Type B pancreatic cell (in vitro differentiated cells): ENCODE measurements around the gene TMEM236. TPM values are rescaled to one million over a fixed set of nuclear protein-coding genes. Genes with fewer than 3 reads are reported as not detected.

Experiments
- DNase-seq: peaks from one replicate; pipeline ENCODE4 v3.0.0; 2021; ENCODE audit warnings: mixed read lengths; ENCODE audit not compliant: unreplicated experiment; ENCODE audit errors: extremely low spot score
- H3K27ac Mint-ChIP-seq: 2 replicates; pipeline ENCODE4 v1.8.0; 2021; ENCODE audit warnings: mild to moderate bottlenecking, mixed read lengths
- H3K27me3 Mint-ChIP-seq: 2 replicates; pipeline ENCODE4 v1.8.0; 2021; ENCODE audit warnings: mixed read lengths
- H3K36me3 Mint-ChIP-seq: 2 replicates; pipeline ENCODE4 v1.8.0; 2021; ENCODE audit warnings: mixed read lengths
- H3K4me1 Mint-ChIP-seq: one replicate; pipeline ENCODE4 v1.8.0; 2021; ENCODE audit warnings: mixed read lengths; ENCODE audit not compliant: unreplicated experiment
- H3K4me3 Mint-ChIP-seq: 2 replicates; pipeline ENCODE4 v1.8.0; 2021; ENCODE audit warnings: mild to moderate bottlenecking, mixed read lengths
- H3K9me3 Mint-ChIP-seq: 2 replicates; pipeline ENCODE4 v1.8.0; 2021; ENCODE audit warnings: mixed read lengths
- CTCF ChIP-seq: fragments of 200-600 bp; sonication (generic); conservative IDR thresholded peaks from 2 replicates; pipeline ENCODE4 v1.5.0; 2021; ENCODE audit warnings: antibody characterized with exemption, mild to moderate bottlenecking
- total RNA-seq: library from RNA; stranded (reverse); gene quantifications from 2 replicates; pipeline ENCODE4 v1.2.1, GENCODE V29; 2021; ENCODE audit warnings: low replicate concordance

TMEM236 gene
- total RNA-seq, 1 donor from 2014 or later = 11.6 TPM

- H3K27ac Mint-ChIP-seq = no peak overlapping the region
- no peak for TF ChIP-seq CTCF
- H3K4me3 Mint-ChIP-seq = no peak overlapping the region
- DNase-seq = no peak
- peaks cover 3% of the 10 kb centered on the region for H3K27me3 Mint-ChIP-seq
- peaks cover 6% of the 10 kb centered on the region for H3K4me1 Mint-ChIP-seq
- no peaks in the 10 kb centered on the region for H3K36me3 Mint-ChIP-seq
- H3K9me3 Mint-ChIP-seq = no peaks in the 10 kb centered on the region
These were observed 79.9 kb downstream of the TMEM236 start for GRCh38 chr10:17831896-17832295.

DNA sequence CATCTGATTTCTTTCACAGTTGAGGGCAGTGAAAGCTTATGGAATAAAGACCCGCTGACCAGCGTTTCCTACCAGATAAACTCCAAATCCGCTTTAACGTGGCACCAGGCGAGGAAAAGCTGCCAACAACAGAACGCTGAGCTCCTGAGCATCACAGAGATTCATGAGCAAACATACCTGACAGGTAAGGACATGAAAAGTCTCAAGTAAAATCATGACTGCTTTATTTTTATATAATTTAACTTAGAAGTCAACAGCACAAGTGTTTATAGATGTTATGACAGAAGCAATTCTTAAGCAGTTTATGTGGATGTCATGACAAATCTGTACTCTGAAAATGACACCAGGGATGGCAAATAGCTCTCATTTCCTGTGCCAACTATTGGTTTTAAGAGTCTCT is 81.7 kb downstream of the TMEM236 start:
- Mint-ChIP-seq H3K4me1 (peaks cover 9% of the 10 kb centered on the region), H3K9me3 (no peaks in the 10 kb centered on the region), H3K27ac (no peak overlapping the region), H3K36me3 (no peaks in the 10 kb centered on the region), H3K27me3 (peaks cover 3% of the 10 kb centered on the region), H3K4me3 (no peak overlapping the region)
- no peak for TF ChIP-seq CTCF
- DNase-seq = no peak

DNA sequence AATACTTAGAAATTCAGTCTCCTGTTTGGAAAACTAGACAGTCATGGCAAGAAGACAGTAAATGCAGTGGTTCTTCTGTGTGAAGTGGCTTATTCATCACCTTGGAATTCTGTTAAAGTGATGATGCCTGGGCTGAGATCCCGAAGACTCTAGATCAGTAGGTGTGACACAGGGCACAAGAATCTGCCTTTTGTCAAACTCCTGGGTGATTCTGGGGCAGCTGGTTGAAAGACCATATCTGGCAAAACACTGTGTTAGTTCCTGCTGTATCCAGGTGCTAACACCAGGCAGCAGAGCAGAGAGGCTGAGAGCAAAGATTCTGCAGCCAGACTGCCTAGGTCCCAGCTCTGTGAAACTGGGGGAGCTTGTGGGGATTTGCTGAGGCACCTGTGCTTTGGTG is 83.7 kb downstream of the TMEM236 start:
- no peaks in the 10 kb centered on the region for H3K36me3 Mint-ChIP-seq
- H3K27ac Mint-ChIP-seq = no peak overlapping the region

DNA sequence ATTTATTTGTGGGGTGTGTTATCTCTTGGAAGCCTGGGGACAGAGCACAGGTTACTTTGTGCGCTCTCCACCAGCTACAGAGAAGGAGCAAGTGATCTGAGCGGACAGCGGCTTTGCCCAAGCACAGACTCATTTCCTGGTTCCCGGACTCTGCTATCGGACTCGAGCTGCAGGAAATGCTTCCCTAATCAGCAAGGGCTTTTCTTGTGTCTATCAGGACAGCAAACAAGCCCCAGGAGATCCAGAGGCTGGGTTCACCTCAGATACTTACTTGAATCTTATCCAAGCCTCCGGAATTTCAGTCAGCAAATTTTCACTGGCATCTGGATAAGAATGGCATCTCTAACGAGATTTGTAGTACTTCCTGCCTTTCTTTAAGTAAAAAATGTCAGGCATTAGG is 84.9 kb downstream of the TMEM236 start:
- Mint-ChIP-seq H3K4me3 (peak overlapping the region; percentile 57), H3K27me3 (no peaks in the 10 kb centered on the region), H3K36me3 (no peaks in the 10 kb centered on the region), H3K27ac (no peak overlapping the region), H3K9me3 (no peaks in the 10 kb centered on the region), H3K4me1 (peaks cover 9% of the 10 kb centered on the region)
- DNase-seq = no peak
- TF ChIP-seq CTCF = no peak

More for the DNA sequence above, 83.7 kb downstream of the TMEM236 start:
- Mint-ChIP-seq H3K9me3 (no peaks in the 10 kb centered on the region), H3K4me3 (no peak overlapping the region), H3K4me1 (peaks cover 9% of the 10 kb centered on the region), H3K27me3 (no peaks in the 10 kb centered on the region)
- TF ChIP-seq CTCF = no peak
- DNase-seq = no peak

DNA sequence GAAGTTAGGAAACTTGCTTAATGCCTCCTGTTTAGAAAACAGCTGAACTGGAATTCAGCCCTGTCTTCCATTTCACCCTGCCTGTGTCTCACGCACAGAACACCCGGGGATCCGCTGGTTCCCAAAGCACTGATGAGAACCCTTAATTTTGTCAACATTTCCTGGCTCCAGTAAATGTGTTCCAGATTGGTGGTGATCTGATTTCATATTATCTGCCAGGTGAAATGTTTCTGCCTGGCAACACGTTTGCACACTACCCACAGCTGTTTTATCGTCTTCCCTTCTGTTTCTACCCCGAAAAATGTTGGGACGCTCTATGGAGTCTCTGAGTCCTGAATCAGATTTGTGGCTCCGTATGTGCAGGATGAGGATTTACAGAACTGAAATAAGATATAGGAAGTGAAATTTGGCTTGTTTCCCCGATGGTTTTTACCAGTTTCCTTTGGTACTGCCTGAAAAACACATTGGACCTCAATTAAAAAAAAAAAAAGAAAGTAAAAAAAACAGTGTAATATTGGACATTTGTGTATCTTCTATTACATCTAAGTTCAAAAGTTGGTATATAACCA is 86.2 kb downstream of the TMEM236 start:
- no peak for DNase-seq
- Mint-ChIP-seq H3K4me3 (no peak overlapping the region), H3K27me3 (no peaks in the 10 kb centered on the region), H3K9me3 (no peaks in the 10 kb centered on the region), H3K36me3 (no peaks in the 10 kb centered on the region), H3K4me1 (peaks cover 9% of the 10 kb centered on the region), H3K27ac (no peak overlapping the region)
- TF ChIP-seq CTCF = no peak

DNA sequence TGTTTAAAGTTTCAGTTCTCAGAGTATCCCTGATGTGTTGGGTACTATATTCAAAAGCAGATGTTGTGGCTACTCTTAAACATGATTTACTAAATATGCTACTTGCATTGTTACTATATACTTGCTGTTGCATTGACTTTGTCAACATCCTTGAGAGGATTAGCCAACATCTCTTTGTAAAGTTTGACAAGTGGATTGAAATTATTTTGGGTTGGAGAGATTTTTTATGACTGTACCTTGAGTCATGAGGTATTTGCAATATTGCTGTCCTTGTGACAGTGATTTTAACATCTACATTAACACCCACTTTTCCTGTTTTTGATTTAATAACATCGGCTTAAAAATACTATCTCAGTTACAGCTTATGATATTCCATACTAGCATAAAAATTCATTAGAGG is 89.0 kb downstream of the TMEM236 start:
- DNase-seq = no peak
- Mint-ChIP-seq H3K27me3 (no peaks in the 10 kb centered on the region), H3K4me1 (peaks cover 8% of the 10 kb centered on the region), H3K36me3 (no peaks in the 10 kb centered on the region), H3K27ac (no peak overlapping the region), H3K9me3 (no peaks in the 10 kb centered on the region), H3K4me3 (no peak overlapping the region)
- no peak for TF ChIP-seq CTCF
